ENCODE results near the gene CCNQ.

The CCNQ gene

DNA sequence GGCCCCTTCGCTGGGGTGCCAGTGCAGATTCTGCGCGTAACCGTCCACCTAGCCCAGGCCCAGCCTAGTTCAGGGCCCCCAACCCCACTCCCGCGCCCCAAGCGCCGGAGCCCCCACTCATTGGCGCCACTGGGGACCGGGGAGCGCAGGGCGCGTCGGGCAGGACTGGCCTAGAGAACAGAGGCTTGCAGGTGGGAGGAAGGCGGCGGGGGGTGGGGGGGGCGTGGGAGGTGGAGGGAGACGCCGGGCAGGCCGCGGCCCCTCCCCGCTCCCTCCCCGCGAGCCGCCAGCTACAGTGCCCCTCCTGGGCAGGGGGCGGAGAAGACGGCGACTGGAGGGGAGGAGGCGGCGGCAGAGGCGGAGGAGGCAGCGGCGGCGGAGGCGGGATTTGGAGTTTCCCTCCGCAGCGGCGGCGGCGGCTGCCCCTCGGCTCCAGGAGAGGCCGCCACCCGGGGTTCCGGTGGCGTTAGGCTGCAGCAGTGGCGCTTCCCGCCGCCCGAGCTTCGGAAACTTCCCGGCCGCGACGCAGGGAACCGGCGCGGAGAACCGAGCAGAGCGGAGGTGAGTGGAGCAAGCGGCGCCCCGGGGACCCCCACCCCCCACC lies 43.2 kb upstream of the CCNQ start:
- no peaks in the 10 kb centered on the region for H3K79me2 ChIP-seq
- H2AFZ ChIP-seq = no peak overlapping the region
- H3K27me3 ChIP-seq (ENCODE audit: control insufficient read depth, insufficient read depth, low read length) = no peaks in the 10 kb centered on the region
- H3K36me3 ChIP-seq (ENCODE audit: control insufficient read depth, insufficient read depth, low read length) = no peaks in the 10 kb centered on the region
- H3K9me3 ChIP-seq (ENCODE audit: control insufficient read depth, low read length) = no peaks in the 10 kb centered on the region
- H3K4me1 ChIP-seq = no peaks in the 10 kb centered on the region
- H3K4me3 ChIP-seq (ENCODE audit: low read depth, low read length) = no peak overlapping the region
- no peak overlapping the region for H3K27ac ChIP-seq
- TF ChIP-seq, protein P1, sequence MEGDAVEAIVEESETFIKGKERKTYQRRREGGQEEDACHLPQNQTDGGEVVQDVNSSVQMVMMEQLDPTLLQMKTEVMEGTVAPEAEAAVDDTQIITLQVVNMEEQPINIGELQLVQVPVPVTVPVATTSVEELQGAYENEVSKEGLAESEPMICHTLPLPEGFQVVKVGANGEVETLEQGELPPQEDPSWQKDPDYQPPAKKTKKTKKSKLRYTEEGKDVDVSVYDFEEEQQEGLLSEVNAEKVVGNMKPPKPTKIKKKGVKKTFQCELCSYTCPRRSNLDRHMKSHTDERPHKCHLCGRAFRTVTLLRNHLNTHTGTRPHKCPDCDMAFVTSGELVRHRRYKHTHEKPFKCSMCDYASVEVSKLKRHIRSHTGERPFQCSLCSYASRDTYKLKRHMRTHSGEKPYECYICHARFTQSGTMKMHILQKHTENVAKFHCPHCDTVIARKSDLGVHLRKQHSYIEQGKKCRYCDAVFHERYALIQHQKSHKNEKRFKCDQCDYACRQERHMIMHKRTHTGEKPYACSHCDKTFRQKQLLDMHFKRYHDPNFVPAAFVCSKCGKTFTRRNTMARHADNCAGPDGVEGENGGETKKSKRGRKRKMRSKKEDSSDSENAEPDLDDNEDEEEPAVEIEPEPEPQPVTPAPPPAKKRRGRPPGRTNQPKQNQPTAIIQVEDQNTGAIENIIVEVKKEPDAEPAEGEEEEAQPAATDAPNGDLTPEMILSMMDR (IDR thresholded peaks at IDR 0.05) = no peak
- no peak overlapping the region for H3K4me2 ChIP-seq (ENCODE audit: low read length)
- H3K9ac ChIP-seq = no peak overlapping the region

DNA sequence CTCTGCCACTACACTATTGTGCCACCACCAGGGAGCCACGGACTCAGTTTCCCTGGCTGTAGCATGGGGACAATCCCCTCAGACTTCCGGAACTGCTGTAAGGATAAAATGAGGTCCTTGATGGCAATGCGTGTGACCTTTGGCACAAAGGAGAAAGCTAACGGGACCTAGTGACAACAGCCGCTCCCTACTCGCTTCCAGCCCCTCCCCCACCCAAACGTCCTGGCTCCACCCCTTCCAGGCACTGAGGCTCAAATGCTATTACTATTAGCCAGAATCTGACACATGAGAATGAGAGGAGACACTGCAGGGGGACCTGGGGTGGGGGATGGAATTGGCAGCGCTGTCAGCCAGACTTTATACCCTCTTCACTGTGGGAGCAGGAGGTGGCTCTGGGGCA lies 42.7 kb upstream of the CCNQ start:
- TF ChIP-seq, protein P1 (IDR thresholded peaks at IDR 0.05) = no peak
- Histone ChIP-seq H3K4me1 (no peaks in the 10 kb centered on the region), H3K27ac (no peak overlapping the region), H3K4me2 (ENCODE audit: low read length) (no peak overlapping the region), H3K27me3 (ENCODE audit: control insufficient read depth, insufficient read depth, low read length) (no peaks in the 10 kb centered on the region), H2AFZ (no peak overlapping the region), H3K79me2 (no peaks in the 10 kb centered on the region), H3K36me3 (ENCODE audit: control insufficient read depth, insufficient read depth, low read length) (no peaks in the 10 kb centered on the region), H3K9ac (no peak overlapping the region), H3K9me3 (ENCODE audit: control insufficient read depth, low read length) (no peaks in the 10 kb centered on the region), H3K4me3 (ENCODE audit: low read depth, low read length) (no peak overlapping the region)

DNA sequence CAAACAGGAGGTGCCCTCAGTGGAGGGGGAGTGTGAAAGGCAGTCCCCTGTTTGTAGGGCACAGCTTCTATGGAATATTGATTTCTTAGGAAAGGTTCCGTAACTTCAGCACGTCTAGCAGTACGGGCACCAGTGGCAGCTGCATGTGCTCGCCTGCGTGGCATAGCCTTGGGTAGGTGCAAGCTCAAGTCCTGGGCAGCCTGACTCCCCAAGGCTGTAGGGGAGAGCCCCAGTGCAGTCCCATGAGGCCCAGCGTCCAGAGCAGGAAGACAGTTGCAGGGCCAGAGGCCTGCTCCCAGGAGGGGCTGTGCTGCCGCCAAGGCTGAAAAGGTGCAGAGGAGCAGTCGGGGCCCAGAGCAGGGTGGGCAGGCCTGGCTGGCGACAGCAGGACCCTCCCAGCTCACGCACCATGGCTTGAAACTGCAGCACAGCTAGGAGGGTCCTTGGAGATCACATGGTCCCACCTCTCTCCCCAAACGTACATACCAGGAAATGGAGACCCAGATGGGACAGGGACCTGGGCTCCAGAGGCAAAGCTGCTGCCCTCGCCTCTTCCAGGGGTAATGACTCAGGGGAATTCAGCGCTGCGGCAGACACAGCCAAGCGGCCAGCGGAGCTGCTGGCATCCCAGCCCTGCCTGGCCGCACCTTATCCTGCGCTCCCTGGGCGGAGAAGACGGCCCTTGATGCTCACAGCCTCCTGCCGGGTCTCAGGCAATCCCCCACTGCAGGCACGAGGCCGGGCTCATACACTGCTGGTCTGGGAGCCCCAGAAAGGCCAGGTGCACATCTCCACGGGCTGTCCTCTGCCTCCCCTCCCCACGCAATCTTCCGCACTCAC lies 42.0 kb upstream of the CCNQ start:
- Histone ChIP-seq H3K36me3 (ENCODE audit: control insufficient read depth, insufficient read depth, low read length) (no peaks in the 10 kb centered on the region), H3K9me3 (ENCODE audit: control insufficient read depth, low read length) (no peaks in the 10 kb centered on the region), H3K4me1 (no peaks in the 10 kb centered on the region), H3K9ac (no peak overlapping the region), H2AFZ (no peak overlapping the region), H3K27ac (no peak overlapping the region), H3K4me2 (ENCODE audit: low read length) (no peak overlapping the region), H3K4me3 (ENCODE audit: low read depth, low read length) (no peak overlapping the region), H3K27me3 (ENCODE audit: control insufficient read depth, insufficient read depth, low read length) (no peaks in the 10 kb centered on the region), H3K79me2 (no peaks in the 10 kb centered on the region)
- TF ChIP-seq, protein P1 (IDR thresholded peaks at IDR 0.05) = no peak

- H3K4me1 ChIP-seq = no peaks in the 10 kb centered on the region
- no peak overlapping the region for H2AFZ ChIP-seq
- no peaks in the 10 kb centered on the region for H3K27me3 ChIP-seq (ENCODE audit: control insufficient read depth, insufficient read depth, low read length)
These were observed 41.2 kb upstream of the CCNQ start for GRCh38 chrX:153640045-153640686.

More at GRCh38 chrX:153640045-153640686, 41.2 kb upstream of the CCNQ start:
- Histone ChIP-seq H3K27ac (no peak overlapping the region), H3K4me3 (ENCODE audit: low read depth, low read length) (no peak overlapping the region), H3K9me3 (ENCODE audit: control insufficient read depth, low read length) (no peaks in the 10 kb centered on the region), H3K4me2 (ENCODE audit: low read length) (no peak overlapping the region), H3K36me3 (ENCODE audit: control insufficient read depth, insufficient read depth, low read length) (no peaks in the 10 kb centered on the region), H3K79me2 (no peaks in the 10 kb centered on the region), H3K9ac (no peak overlapping the region)
- TF ChIP-seq, protein P1 (IDR thresholded peaks at IDR 0.05) = no peak
